GM18505 (cell line): Measurements from ENCODE around the gene PIN1.
"Not testable (repeated sequence)": the region's sequence is repeated elsewhere in the genome, so short reads cannot be mapped to it uniquely, and the experiment has no call there.

Experiments
- ATAC-seq: cut with Tn5 transposase; IDR thresholded peaks from one replicate; pipeline ENCODE4 v1.9.1; 2021; ENCODE audit not compliant: unreplicated experiment
- POLR2A ChIP-seq: IDR thresholded peaks from 4 replicates; pipeline ENCODE4 v1.6.1; 2011; ENCODE audit warnings: borderline replicate concordance; ENCODE audit not compliant: insufficient read depth, insufficient read length; ENCODE audit errors: extremely low read depth

Gene PIN1

DNA sequence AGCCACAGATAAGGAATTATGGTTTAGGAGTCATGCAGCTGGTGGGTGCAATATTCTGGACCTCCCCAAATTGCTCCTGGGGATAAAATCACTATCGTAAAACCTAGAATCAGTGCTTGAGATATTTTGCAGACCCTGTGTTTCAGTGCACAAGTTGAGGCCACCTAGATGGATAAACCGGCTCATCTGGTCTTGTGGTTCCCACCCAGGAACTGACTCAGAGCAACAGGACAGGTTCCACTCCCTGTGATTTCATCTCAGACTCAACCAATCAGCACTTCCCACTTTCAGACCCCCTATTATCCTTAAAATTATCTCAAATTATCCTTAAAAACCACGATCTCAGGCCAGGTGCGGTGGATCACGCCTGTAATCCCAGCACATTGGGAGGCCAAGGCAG, 37.2 kb upstream of the PIN1 start:
- no peak for TF ChIP-seq POLR2A
- no peak for ATAC-seq

DNA sequence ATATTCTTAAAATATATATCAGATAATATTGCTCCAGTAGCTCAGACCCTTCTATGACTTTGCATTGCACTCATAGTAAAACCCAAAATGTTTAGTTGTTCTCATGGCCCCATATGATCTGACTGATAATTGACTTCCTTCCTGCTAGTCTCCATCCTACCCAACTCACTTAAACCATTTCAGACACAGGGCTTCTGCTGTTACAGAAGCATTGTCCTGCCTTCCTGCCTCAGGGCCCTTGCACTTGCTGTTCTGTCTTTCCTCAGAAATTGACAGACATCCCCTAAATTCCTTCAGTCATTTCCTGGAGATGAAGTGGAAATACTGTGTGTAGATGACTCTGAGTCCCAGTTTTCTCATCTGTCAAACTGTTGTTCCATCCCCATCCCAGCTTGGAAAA, 36.0 kb upstream of the PIN1 start:
- TF ChIP-seq POLR2A: no peak
- no peak for ATAC-seq

DNA sequence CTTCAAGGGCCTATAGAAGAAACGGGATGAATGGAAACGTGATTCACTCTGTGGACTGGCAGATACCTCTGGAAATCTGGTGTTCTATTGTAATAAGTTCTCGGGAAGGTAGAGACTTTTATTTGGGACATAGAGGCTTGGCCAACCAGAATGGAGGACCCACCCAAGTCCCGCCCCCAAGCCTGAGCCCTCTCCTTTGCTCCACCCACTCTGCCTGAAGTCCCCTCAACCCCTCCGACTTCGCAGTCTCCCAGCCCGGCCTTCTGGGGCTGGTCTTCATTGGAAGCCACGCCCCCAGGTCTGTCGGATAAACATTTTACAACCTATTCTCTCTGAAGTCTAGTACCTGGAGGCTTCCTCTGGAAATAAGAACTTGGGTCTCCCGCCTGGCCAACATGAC, 33.1 kb upstream of the PIN1 start:
- TF ChIP-seq POLR2A: no peak
- ATAC-seq: no peak

GRCh38 chr19:9806803-9807202, 28.3 kb upstream of the PIN1 start:
- no peak for ATAC-seq

DNA sequence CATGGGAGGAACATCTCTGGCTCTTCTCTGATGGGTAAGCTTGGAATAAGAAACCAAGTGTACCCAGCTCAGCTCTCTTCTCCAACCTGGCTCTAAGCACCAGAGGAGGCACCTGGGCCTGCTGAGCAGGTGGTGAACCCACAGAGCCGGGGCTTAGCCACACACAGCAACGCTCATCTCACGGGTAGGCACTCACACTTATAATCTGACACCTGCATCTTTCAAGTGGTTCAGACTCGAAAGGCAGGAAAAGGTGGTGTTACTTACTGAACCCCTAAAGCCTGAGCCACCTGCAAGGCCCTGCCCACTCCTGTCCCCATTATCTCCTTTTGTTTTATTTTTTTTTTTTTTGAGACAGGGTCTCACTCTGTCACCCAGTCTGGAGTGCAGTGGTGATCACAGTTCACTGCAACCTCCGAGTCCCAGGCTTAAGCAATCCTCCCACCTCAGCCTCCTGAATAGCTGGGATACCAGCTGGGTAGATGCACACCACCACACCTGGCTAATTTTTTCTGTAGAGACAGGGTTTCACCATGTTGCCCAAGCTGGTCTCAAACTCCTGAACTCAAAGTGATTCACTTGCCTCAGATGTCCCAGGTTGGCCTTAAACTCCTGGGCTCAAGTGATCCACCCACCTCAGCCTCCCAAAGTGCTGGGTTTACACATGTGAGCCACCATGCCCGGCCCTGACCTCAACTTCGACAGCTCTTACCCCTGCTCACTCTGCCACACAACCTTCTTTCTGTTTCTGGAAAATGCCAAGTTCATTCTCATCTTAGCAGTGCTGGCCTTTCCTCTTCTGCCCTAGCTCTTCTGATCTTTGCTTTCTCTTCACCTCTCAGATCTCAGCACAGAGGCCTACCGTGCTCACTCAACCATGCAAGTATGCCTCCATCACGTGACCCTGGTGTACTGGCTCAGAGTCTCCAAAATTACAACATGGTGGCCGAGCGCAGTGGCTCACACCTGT, 26.0 kb upstream of the PIN1 start:
- TF ChIP-seq POLR2A: no peak
- ATAC-seq: no peak

More at GRCh38 chr19:9806803-9807202, 28.3 kb upstream of the PIN1 start:
- no peak for TF ChIP-seq POLR2A

- no peak for TF ChIP-seq POLR2A
- no peak for ATAC-seq
Observed at GRCh38 chr19:9811139-9811538, 24.0 kb upstream of the PIN1 start.

- peak; percentile 4 for ATAC-seq
- no peak for TF ChIP-seq POLR2A
Observed at GRCh38 chr19:9818175-9818733, 16.9 kb upstream of the PIN1 start.

GRCh38 chr19:9818734-9819595, 16.2 kb upstream of the PIN1 start, which contains the start of gene FBXL12:
Gene FBXL12, minus strand, starts transcription at chr19:9819079. Its CDS starts 266 bp downstream, at chr19:9818813.
- TF ChIP-seq POLR2A: peak; percentile 93
- ATAC-seq: peak; percentile 81

- ATAC-seq: no peak
- peak; percentile 30 for TF ChIP-seq POLR2A
Observed at GRCh38 chr19:9819596-9819909, 15.6 kb upstream of the PIN1 start.

DNA sequence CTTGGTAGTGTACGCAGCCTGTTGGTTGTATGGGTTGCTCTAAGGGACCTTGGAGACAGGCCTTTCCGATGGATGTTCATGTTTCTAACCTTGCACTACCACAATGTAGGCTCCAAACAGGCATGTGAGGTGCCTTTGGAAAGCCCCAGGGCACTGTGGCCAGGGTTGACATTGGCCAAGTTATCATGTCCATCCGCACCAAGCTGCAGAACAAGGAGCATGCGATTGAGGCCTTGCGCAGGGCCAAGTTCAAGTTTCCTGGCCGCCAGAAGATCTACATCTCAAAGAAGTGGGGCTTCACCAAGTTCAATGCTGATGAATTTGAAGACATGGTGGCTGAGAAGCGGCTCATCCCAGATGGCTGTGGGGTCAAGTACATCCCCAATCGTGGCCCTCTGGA, 15.1 kb upstream of the PIN1 start:
- not testable (repeated sequence) for ATAC-seq

- no peak for ATAC-seq
- no peak for TF ChIP-seq POLR2A
Observed at GRCh38 chr19:9823816-9824215, 11.3 kb upstream of the PIN1 start.

- ATAC-seq: peak; percentile 83
- TF ChIP-seq POLR2A: peak; percentile 96
Observed at GRCh38 chr19:9827289-9828238, 7.6 kb upstream of the PIN1 start, which contains the start of gene UBL5. Gene UBL5, plus strand, starts transcription at chr19:9827918. Its CDS starts 420 bp downstream, at chr19:9828338.
